Suprapubic skin (tissue), 4 donors: Measurements from ENCODE around the gene LPP.

Experiments
- CTCF ChIP-seq, 2 donors: fragments of 200-600 bp in 1 of 2; fragments of 450-650 bp in 1 of 2; sonication (generic) in 1 of 2; IDR thresholded peaks; one replicate each; pipeline ENCODE4 v1.5.1; 2016 to 2019; ENCODE audit warnings: antibody characterized with exemption in 2 of 2, mild to moderate bottlenecking in 1 of 2, moderate library complexity in 1 of 2
- POLR2A ChIP-seq, 2 donors: fragments of 450-650 bp; IDR thresholded peaks; one replicate each; pipeline ENCODE4 v1.6.1; 2017; ENCODE audit warnings: antibody characterized with exemption in 2 of 2, mild to moderate bottlenecking in 2 of 2, moderate library complexity in 2 of 2
- POLR2AphosphoS5 ChIP-seq, 3 donors: sonication (generic); formaldehyde crosslinking; IDR thresholded peaks; one replicate each; pipeline ENCODE4 v1.6.1; 2017; ENCODE audit warnings: antibody characterized with exemption in 3 of 3

DNA sequence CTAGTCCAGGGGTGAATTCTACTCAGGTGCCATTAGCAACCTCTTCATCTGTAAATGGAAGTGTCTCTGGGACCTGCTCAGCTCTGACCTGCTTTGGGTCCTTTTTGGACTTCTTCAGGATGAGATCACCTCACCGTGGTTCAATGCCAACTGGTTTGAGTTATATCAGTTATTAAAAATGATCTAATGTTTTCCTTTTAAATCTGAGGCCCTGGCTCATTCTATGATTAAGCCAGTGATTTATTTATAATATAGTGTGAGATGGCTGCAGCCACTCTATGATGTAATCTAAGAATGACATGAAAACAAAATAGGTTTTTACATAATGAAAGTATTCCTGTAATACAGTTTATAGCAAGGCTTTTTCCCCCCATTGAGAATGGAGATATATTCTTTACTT lies 79.4 kb downstream of the LPP start:
- TF ChIP-seq POLR2A (IDR thresholded peaks at IDR 0.05) (no peak), POLR2AphosphoS5 (IDR thresholded peaks at IDR 0.05) (no peak), CTCF (IDR thresholded peaks at IDR 0.05) (no peak)
